ENCODE results near the gene DPF3.

The DPF3 gene

GRCh38 chr14:72758420-72758819 is 135.5 kb downstream of the DPF3 start:
- Histone ChIP-seq H3K27ac (ENCODE audit: low read depth, low read length) (no peak overlapping the region), H3K9me3 (ENCODE audit: insufficient read depth, low read depth, low read length) (no peaks in the 10 kb centered on the region), H4K91ac (ENCODE audit: low read depth, low read length) (no peak overlapping the region), H3K4me2 (ENCODE audit: low read length) (no peak overlapping the region), H4K12ac (ENCODE audit: low read depth, low read length) (no peak overlapping the region), H2BK120ac (ENCODE audit: insufficient read depth, low read length, poor library complexity) (no peak overlapping the region), H2AFZ (ENCODE audit: insufficient read depth, low read length, poor library complexity) (no peak overlapping the region), H3K27me3 (ENCODE audit: insufficient read depth, low read length) (no peaks in the 10 kb centered on the region), H3K9ac (ENCODE audit: low read length) (no peak overlapping the region), H2BK5ac (ENCODE audit: low read depth, low read length, poor library complexity) (no peak overlapping the region), H4K8ac (ENCODE audit: low read depth, low read length) (no peak overlapping the region), H3K14ac (ENCODE audit: low read length) (no peak overlapping the region), H3K4me1 (ENCODE audit: control insufficient read depth in 1 of 2, insufficient read depth in 2 of 2, low read length in 2 of 2) (no peaks in the 10 kb centered on the region), H2AK5ac (ENCODE audit: low read length) (no peak overlapping the region), H3K79me1 (ENCODE audit: low read length) (no peaks in the 10 kb centered on the region), H3K23ac (ENCODE audit: low read length) (no peak overlapping the region), H3K79me2 (ENCODE audit: control insufficient read depth, insufficient read depth, low read length, poor library complexity) (no peaks in the 10 kb centered on the region), H3K4me3 (ENCODE audit: low read depth, low read length) (no peak overlapping the region), H3K18ac (ENCODE audit: low read length) (no peak overlapping the region), H2BK12ac (ENCODE audit: low read length) (no peak overlapping the region), H3K36me3 (ENCODE audit: control insufficient read depth in 1 of 2, insufficient read depth in 2 of 2, low read length in 2 of 2) (peaks cover 0 to 1% of the 10 kb centered on the region in 2 experiments), H3K4ac (ENCODE audit: low read depth, low read length) (no peak overlapping the region)
- WGBS (ENCODE audit: extremely low coverage, insufficient coverage, insufficient read length), result no CpG with 5 or more reads among the region's 5 CpGs
- DNase-seq, result no peak

DNA sequence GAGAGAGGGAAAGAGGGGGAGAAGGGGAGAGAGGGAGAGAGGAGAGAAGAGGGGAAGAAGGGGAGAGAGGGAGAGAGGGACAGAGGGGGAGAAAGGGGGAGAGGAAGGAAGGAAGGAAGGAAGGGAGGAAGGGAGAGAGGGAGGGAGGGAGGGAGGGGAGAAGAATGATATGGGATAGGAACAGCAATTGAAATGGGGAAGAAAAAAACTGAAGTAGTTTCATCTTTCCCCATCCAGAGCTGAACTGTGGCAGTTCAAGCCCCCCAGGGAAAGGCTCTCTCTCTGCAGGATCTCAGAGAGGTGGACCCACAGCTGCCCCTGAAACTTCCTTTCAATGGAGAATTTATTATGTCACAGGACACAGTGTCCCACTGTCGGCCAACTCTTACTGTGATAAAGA is 136.9 kb downstream of the DPF3 start:
- no peaks in the 10 kb centered on the region for H3K27me3 ChIP-seq (ENCODE audit: insufficient read depth, low read length)
- WGBS (ENCODE audit: extremely low coverage, insufficient coverage, insufficient read length), result no CpG with 5 or more reads among the region's 1 CpG

DNA sequence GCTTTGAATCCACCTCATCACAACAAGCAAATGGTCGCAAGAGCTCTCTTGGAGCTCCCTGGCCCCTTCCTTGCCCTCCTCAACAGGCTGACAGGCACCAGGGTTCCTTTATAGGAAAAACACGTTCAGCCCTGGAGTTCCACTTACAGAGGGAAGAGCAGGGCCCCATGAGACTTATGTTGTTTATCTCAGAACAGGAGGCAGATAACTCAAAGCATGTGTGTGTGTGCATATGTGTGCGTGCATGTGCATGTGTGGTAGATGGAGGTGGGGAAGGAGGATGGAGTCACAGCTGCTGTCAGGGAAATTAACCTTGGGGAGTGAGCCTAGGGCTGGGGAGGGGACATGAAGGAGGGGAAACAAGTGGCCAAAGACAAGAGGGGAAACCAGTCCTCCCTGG is 138.1 kb downstream of the DPF3 start:
- Histone ChIP-seq H4K91ac (ENCODE audit: low read depth, low read length) (no peak overlapping the region), H4K8ac (ENCODE audit: low read depth, low read length) (no peak overlapping the region), H3K79me2 (ENCODE audit: control insufficient read depth, insufficient read depth, low read length, poor library complexity) (no peaks in the 10 kb centered on the region), H3K14ac (ENCODE audit: low read length) (no peak overlapping the region), H3K9ac (ENCODE audit: low read length) (no peak overlapping the region), H3K9me3 (ENCODE audit: insufficient read depth, low read depth, low read length) (no peaks in the 10 kb centered on the region), H3K4me3 (ENCODE audit: low read depth, low read length) (no peak overlapping the region), H3K79me1 (ENCODE audit: low read length) (no peaks in the 10 kb centered on the region), H2BK120ac (ENCODE audit: insufficient read depth, low read length, poor library complexity) (no peak overlapping the region), H3K4me2 (ENCODE audit: low read length) (no peak overlapping the region), H2BK12ac (ENCODE audit: low read length) (no peak overlapping the region), H3K36me3 (ENCODE audit: control insufficient read depth in 1 of 2, insufficient read depth in 2 of 2, low read length in 2 of 2) (peaks cover 0 to 1% of the 10 kb centered on the region in 2 experiments), H3K27ac (ENCODE audit: low read depth, low read length) (no peak overlapping the region), H3K18ac (ENCODE audit: low read length) (no peak overlapping the region), H2AK5ac (ENCODE audit: low read length) (no peak overlapping the region), H3K23ac (ENCODE audit: low read length) (no peak overlapping the region), H3K4me1 (ENCODE audit: control insufficient read depth in 1 of 2, insufficient read depth in 2 of 2, low read length in 2 of 2) (no peaks in the 10 kb centered on the region), H2BK5ac (ENCODE audit: low read depth, low read length, poor library complexity) (no peak overlapping the region), H4K12ac (ENCODE audit: low read depth, low read length) (no peak overlapping the region), H3K27me3 (ENCODE audit: insufficient read depth, low read length) (no peaks in the 10 kb centered on the region), H3K4ac (ENCODE audit: low read depth, low read length) (no peak overlapping the region), H2AFZ (ENCODE audit: insufficient read depth, low read length, poor library complexity) (no peak overlapping the region)
- no CpG with 5 or more reads among the region's 3 CpGs for WGBS (ENCODE audit: extremely low coverage, insufficient coverage, insufficient read length)
- DNase-seq, result no peak

More for the DNA sequence above, 136.9 kb downstream of the DPF3 start:
- H3K9ac ChIP-seq (ENCODE audit: low read length), result no peak overlapping the region
- no peaks in the 10 kb centered on the region for H3K79me2 ChIP-seq (ENCODE audit: control insufficient read depth, insufficient read depth, low read length, poor library complexity)
- no peak overlapping the region for H3K4me3 ChIP-seq (ENCODE audit: low read depth, low read length)
- no peak overlapping the region for H2AFZ ChIP-seq (ENCODE audit: insufficient read depth, low read length, poor library complexity)
- no peaks in the 10 kb centered on the region for H3K79me1 ChIP-seq (ENCODE audit: low read length)
- H3K14ac ChIP-seq (ENCODE audit: low read length), result no peak overlapping the region
- no peak overlapping the region for H3K27ac ChIP-seq (ENCODE audit: low read depth, low read length)
- no peak overlapping the region for H3K18ac ChIP-seq (ENCODE audit: low read length)
- no peak overlapping the region for H2BK5ac ChIP-seq (ENCODE audit: low read depth, low read length, poor library complexity)
- no peak overlapping the region for H3K4ac ChIP-seq (ENCODE audit: low read depth, low read length)
- H3K4me1 ChIP-seq (ENCODE audit: control insufficient read depth in 1 of 2, insufficient read depth in 2 of 2, low read length in 2 of 2), result no peaks in the 10 kb centered on the region
- H3K36me3 ChIP-seq (ENCODE audit: control insufficient read depth in 1 of 2, insufficient read depth in 2 of 2, low read length in 2 of 2), result peaks cover 0 to 1% of the 10 kb centered on the region in 2 experiments
- H3K9me3 ChIP-seq (ENCODE audit: insufficient read depth, low read depth, low read length), result no peaks in the 10 kb centered on the region
- no peak overlapping the region for H4K91ac ChIP-seq (ENCODE audit: low read depth, low read length)
- H4K12ac ChIP-seq (ENCODE audit: low read depth, low read length), result no peak overlapping the region
- H3K23ac ChIP-seq (ENCODE audit: low read length), result no peak overlapping the region
- no peak overlapping the region for H2BK12ac ChIP-seq (ENCODE audit: low read length)
- H4K8ac ChIP-seq (ENCODE audit: low read depth, low read length), result no peak overlapping the region
- H3K4me2 ChIP-seq (ENCODE audit: low read length), result no peak overlapping the region
- no peak for DNase-seq
- H2BK120ac ChIP-seq (ENCODE audit: insufficient read depth, low read length, poor library complexity), result no peak overlapping the region
- H2AK5ac ChIP-seq (ENCODE audit: low read length), result no peak overlapping the region

DNA sequence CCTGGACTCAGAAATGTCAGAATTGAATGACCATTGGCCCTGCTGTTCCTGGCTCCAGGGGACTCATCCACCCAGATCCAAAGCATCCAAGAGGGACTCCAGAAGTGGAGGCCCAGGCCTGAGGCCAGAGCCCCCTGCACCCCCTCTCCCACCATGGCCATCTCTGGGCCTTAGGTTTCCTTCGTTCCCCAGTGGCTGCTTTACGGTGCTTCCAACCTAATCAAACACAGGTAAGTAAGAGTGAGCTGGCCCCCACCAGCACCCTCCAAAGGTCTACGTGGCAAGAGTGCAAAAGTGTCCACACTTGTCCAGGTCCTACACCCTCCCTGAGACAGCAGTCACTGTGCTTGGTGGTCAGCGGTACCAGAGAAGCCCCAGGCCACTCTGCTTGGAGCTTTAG is 139.0 kb downstream of the DPF3 start:
- no peaks in the 10 kb centered on the region for H3K79me2 ChIP-seq (ENCODE audit: control insufficient read depth, insufficient read depth, low read length, poor library complexity)
- no peaks in the 10 kb centered on the region for H3K27me3 ChIP-seq (ENCODE audit: insufficient read depth, low read length)
- no peak overlapping the region for H3K18ac ChIP-seq (ENCODE audit: low read length)
- H3K23ac ChIP-seq (ENCODE audit: low read length), result no peak overlapping the region
- H4K8ac ChIP-seq (ENCODE audit: low read depth, low read length), result no peak overlapping the region
- no peak overlapping the region for H3K4me3 ChIP-seq (ENCODE audit: low read depth, low read length)
- H2AK5ac ChIP-seq (ENCODE audit: low read length), result no peak overlapping the region
- no peak overlapping the region for H2BK12ac ChIP-seq (ENCODE audit: low read length)
- no peak overlapping the region for H3K9ac ChIP-seq (ENCODE audit: low read length)
- H4K12ac ChIP-seq (ENCODE audit: low read depth, low read length), result no peak overlapping the region
- no CpG with 5 or more reads among the region's 4 CpGs for WGBS (ENCODE audit: extremely low coverage, insufficient coverage, insufficient read length)
- no peaks in the 10 kb centered on the region for H3K79me1 ChIP-seq (ENCODE audit: low read length)
- no peaks in the 10 kb centered on the region for H3K9me3 ChIP-seq (ENCODE audit: insufficient read depth, low read depth, low read length)
- H3K4ac ChIP-seq (ENCODE audit: low read depth, low read length), result no peak overlapping the region
- no peaks in the 10 kb centered on the region for H3K36me3 ChIP-seq (ENCODE audit: control insufficient read depth in 1 of 2, insufficient read depth in 2 of 2, low read length in 2 of 2)
- no peak overlapping the region for H3K27ac ChIP-seq (ENCODE audit: low read depth, low read length)
- no peak overlapping the region for H2BK120ac ChIP-seq (ENCODE audit: insufficient read depth, low read length, poor library complexity)
- no peak overlapping the region for H4K91ac ChIP-seq (ENCODE audit: low read depth, low read length)
- H3K14ac ChIP-seq (ENCODE audit: low read length), result no peak overlapping the region
- no peak overlapping the region for H2BK5ac ChIP-seq (ENCODE audit: low read depth, low read length, poor library complexity)
- no peak overlapping the region for H3K4me2 ChIP-seq (ENCODE audit: low read length)
- no peak for DNase-seq
- H3K4me1 ChIP-seq (ENCODE audit: control insufficient read depth in 1 of 2, insufficient read depth in 2 of 2, low read length in 2 of 2), result no peaks in the 10 kb centered on the region
- no peak overlapping the region for H2AFZ ChIP-seq (ENCODE audit: insufficient read depth, low read length, poor library complexity)

Data from trophoblast cell (in vitro differentiated cells and primary cell).